Smooth muscle cell (in vitro differentiated cells): ENCODE measurements around the gene EEFSEC. TPM values are rescaled to one million over a fixed set of nuclear protein-coding genes. Genes with fewer than 3 reads are reported as not detected.

Experiments
- DNase-seq: peaks from one replicate; lab custom pipeline; 2025; ENCODE audit not compliant: unreplicated experiment; lab: John Stamatoyannopoulos, UW
- H2AFZ ChIP-seq: fragments of 200-600 bp; sonication (generic); 2 replicates; pipeline ENCODE4 v1.6.0; 2016; ENCODE audit warnings: antibody characterized with exemption, low read depth, mild to moderate bottlenecking
- H3F3A ChIP-seq: fragments of 200-600 bp; sonication (generic); 2 replicates; pipeline ENCODE4 v1.6.0; 2017; ENCODE audit warnings: antibody characterized with exemption, low read depth
- H3K27ac ChIP-seq: fragments of 200-600 bp; sonication (generic); 2 replicates; pipeline ENCODE4 v1.5.1; 2016; ENCODE audit warnings: low read depth, mild to moderate bottlenecking
- H3K27me3 ChIP-seq: fragments of 200-600 bp; sonication (generic); 2 replicates; pipeline ENCODE4 v1.6.1; 2016; ENCODE audit warnings: low read depth, mild to moderate bottlenecking
- H3K36me3 ChIP-seq: fragments of 200-600 bp; sonication (generic); 2 replicates; pipeline ENCODE4 v1.5.1; 2016; ENCODE audit warnings: low read depth
- H3K4me1 ChIP-seq: fragments of 200-600 bp; sonication (generic); 2 replicates; pipeline ENCODE4 v1.5.1; 2016; ENCODE audit warnings: low read depth
- H3K4me2 ChIP-seq: fragments of 200-600 bp; sonication (generic); 2 replicates; pipeline ENCODE4 v1.6.0; 2016; ENCODE audit warnings: mild to moderate bottlenecking
- H3K4me3 ChIP-seq: fragments of 200-600 bp; sonication (generic); 2 replicates; pipeline ENCODE4 v1.5.1; 2016; ENCODE audit warnings: mild to moderate bottlenecking
- H3K79me2 ChIP-seq: fragments of 200-600 bp; sonication (generic); 2 replicates; pipeline ENCODE4 v1.6.0; 2016; ENCODE audit warnings: low read depth, mild to moderate bottlenecking
- H3K9ac ChIP-seq: fragments of 200-600 bp; sonication (generic); 2 replicates; pipeline ENCODE4 v1.6.0; 2016; ENCODE audit warnings: low read depth
- H3K9me3 ChIP-seq: fragments of 200-600 bp; sonication (generic); replicated peaks from 2 replicates; pipeline ENCODE4 v1.5.1; 2016; ENCODE audit warnings: low read depth
- H4K20me1 ChIP-seq: fragments of 200-600 bp; sonication (generic); 2 replicates; pipeline ENCODE4 v1.6.0; 2016; ENCODE audit warnings: low read depth
- WGBS: methylation state at CpG from one replicate; pipeline ENCODE4 v1.1.7; 2016; ENCODE audit warnings: low lambda C conversion rate; 5-methylcytosine and 5-hydroxymethylcytosine counted together
- polyA plus RNA-seq: library from polyadenylated mRNA; unstranded; fragments of >200 nt; fragmentation: Nextera tagmentation; extraction: Ambion mirVana; gene quantifications from 2 replicates; pipeline ENCODE4 v1.2.1, GENCODE V29; 2016
- total RNA-seq: library from RNA; depleted of rRNA; stranded (reverse); fragments of >200 nt; gene quantifications from 2 replicates; pipeline ENCODE4 v1.2.3, GENCODE V29; 2014
- TF ChIP-seq, protein P1 (sequence below): fragments of 200-600 bp; sonication (generic); IDR thresholded peaks from 2 replicates; pipeline ENCODE4 v1.5.1; 2017; ENCODE audit warnings: borderline replicate concordance, mild to moderate bottlenecking, antibody characterized with exemption; ENCODE audit not compliant: insufficient read depth, poor library complexity, severe bottlenecking

EEFSEC gene
- total and polyA plus RNA-seq, 2 experiments from 2014 or later, result 12.4 to 17.1 TPM

DNA sequence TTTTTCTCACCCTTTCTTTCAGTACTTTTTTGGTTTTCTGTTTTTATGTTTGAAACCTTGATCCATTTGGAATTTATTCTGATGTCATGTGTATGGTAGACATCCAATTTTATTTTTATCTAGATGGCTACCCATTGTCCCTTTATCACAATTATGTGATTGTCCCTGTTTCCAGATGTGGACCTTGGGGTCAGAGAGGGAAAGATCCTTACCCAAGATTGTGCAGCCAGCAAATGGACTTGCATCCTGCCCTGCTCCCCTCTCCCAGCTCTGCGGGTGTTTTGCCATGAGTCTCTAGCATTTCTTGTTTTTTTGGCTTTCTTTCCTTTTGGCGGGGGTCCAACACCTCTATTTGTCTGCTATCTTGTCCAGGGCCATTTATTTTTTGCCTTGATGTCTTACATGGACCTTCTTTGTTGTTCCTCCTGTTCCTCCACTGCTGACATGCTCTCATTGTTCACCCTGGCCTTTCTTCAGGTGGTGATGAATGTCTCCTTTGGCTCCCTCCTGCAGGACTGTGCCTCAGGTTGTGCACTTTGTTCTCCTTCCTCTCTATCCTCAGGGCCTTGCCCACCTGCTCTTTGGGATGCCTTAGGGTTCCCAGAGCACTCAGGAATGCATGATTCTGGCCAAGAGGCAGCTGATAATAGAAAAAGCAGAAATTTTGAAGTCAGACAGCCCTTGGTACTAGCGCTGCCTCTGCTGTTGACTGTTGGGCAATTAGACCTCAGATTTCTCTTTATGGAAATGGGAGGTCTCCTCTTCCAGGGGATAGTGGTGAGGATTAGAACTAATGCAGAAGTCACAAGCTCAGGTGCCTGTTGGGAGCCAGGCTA is 84.3 kb downstream of the EEFSEC start:
- Histone ChIP-seq H3K27ac (no peak overlapping the region), H3K4me2 (no peak overlapping the region), H3F3A (no peaks in the 10 kb centered on the region), H3K4me1 (no peaks in the 10 kb centered on the region), H3K36me3 (no peaks in the 10 kb centered on the region), H3K9me3 (no peaks in the 10 kb centered on the region), H3K4me3 (no peak overlapping the region), H4K20me1 (peaks cover 43% of the 10 kb centered on the region), H3K9ac (no peak overlapping the region), H3K79me2 (no peaks in the 10 kb centered on the region), H2AFZ (no peak overlapping the region), H3K27me3 (no peaks in the 10 kb centered on the region)
- TF ChIP-seq, protein P1, sequence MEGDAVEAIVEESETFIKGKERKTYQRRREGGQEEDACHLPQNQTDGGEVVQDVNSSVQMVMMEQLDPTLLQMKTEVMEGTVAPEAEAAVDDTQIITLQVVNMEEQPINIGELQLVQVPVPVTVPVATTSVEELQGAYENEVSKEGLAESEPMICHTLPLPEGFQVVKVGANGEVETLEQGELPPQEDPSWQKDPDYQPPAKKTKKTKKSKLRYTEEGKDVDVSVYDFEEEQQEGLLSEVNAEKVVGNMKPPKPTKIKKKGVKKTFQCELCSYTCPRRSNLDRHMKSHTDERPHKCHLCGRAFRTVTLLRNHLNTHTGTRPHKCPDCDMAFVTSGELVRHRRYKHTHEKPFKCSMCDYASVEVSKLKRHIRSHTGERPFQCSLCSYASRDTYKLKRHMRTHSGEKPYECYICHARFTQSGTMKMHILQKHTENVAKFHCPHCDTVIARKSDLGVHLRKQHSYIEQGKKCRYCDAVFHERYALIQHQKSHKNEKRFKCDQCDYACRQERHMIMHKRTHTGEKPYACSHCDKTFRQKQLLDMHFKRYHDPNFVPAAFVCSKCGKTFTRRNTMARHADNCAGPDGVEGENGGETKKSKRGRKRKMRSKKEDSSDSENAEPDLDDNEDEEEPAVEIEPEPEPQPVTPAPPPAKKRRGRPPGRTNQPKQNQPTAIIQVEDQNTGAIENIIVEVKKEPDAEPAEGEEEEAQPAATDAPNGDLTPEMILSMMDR, result no peak
- no peak for DNase-seq
- WGBS, result 84% methylated on average over 3 of the region's 3 CpGs

DNA sequence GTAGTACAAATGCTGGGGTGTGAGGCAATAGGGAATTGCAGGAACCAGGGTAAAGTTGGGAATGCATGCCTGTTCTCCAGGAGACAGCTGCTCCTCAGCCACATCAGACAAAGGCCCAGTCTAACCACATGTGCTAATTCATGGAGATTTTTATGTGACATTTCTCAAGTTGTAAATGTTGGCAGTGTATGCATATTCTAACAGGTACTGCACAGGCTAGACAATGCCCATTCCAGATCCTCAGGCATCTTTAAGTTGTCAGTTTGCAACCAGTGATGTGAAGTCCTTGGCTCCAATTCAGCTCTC is 84.9 kb downstream of the EEFSEC start:
- no peak for DNase-seq
- Histone ChIP-seq H4K20me1 (peaks cover 37% of the 10 kb centered on the region), H3K9ac (no peak overlapping the region), H3K4me2 (no peak overlapping the region), H3F3A (no peaks in the 10 kb centered on the region), H3K36me3 (no peaks in the 10 kb centered on the region), H3K27me3 (no peaks in the 10 kb centered on the region), H3K4me3 (no peak overlapping the region), H2AFZ (no peak overlapping the region), H3K79me2 (no peaks in the 10 kb centered on the region), H3K27ac (no peak overlapping the region), H3K4me1 (peaks cover 2% of the 10 kb centered on the region), H3K9me3 (no peaks in the 10 kb centered on the region)
- TF ChIP-seq, protein P1, result no peak

DNA sequence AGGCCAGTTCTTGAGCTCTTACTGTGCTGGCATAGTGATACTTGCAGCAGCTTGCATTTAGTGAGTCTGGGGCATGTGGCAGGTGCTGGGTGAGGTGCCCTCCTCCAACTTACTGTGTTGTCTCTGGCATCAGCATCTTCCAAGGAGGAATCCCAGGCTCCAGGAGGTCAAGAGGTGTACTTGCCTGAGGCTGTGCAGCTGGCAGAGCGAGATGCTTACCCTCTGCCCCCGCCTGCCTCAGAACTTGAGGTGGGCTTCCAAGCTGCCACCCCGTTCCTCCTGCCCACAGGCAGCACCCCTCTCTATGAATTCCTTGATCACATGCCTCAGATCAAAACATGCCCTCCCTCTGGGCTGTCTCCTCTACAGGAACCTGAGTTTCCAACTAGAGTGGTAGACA is 86.0 kb downstream of the EEFSEC start:
- H3K4me1 ChIP-seq, result peaks cover 2% of the 10 kb centered on the region
- H4K20me1 ChIP-seq, result peaks cover 28% of the 10 kb centered on the region
- no peaks in the 10 kb centered on the region for H3K36me3 ChIP-seq
- H3F3A ChIP-seq, result no peaks in the 10 kb centered on the region
- no peaks in the 10 kb centered on the region for H3K27me3 ChIP-seq
- H3K27ac ChIP-seq, result no peak overlapping the region
- H3K9ac ChIP-seq, result no peak overlapping the region
- no peaks in the 10 kb centered on the region for H3K9me3 ChIP-seq
- no peak overlapping the region for H2AFZ ChIP-seq
- TF ChIP-seq, protein P1, result no peak
- H3K79me2 ChIP-seq, result no peaks in the 10 kb centered on the region
- H3K4me3 ChIP-seq, result no peak overlapping the region
- WGBS, result 87% methylated on average over 3 of the region's 3 CpGs
- no peak overlapping the region for H3K4me2 ChIP-seq
- DNase-seq, result no peak

DNA sequence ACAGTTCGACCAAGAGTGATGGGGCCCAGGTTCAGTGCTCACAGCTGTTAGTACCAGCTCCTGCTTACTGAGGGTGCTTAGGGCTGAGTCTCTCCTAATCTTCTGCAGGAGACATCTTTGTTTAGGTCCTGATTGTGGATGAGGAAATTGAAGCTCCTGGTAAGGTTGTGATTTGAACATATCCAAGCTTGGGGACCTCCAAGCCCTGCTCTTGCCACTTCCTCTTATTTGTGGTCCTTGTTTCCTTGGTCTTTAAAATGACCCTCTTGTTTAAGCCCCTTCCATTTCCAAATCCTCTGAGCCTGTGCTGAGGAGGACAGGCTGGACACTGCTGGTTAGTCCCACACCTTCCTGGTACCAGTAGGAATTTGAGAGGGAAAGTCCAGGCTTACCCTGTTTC is 87.0 kb downstream of the EEFSEC start:
- DNase-seq, result no peak
- Histone ChIP-seq H3K9me3 (no peaks in the 10 kb centered on the region), H3K4me3 (no peak overlapping the region), H3K27ac (no peak overlapping the region), H3K27me3 (no peaks in the 10 kb centered on the region), H2AFZ (no peak overlapping the region), H3K79me2 (no peaks in the 10 kb centered on the region), H3K4me2 (no peak overlapping the region), H3K4me1 (peaks cover 2% of the 10 kb centered on the region), H4K20me1 (peaks cover 24% of the 10 kb centered on the region), H3K9ac (no peak overlapping the region), H3K36me3 (no peaks in the 10 kb centered on the region), H3F3A (no peaks in the 10 kb centered on the region)
- TF ChIP-seq, protein P1, result no peak
- 100% methylated on average over 1 of the region's 1 CpG for WGBS
